Transverse colon (tissue), 4 donors: ENCODE measurements around the gene PPM1L. TPM values are rescaled to one million over a fixed set of nuclear protein-coding genes. Genes with fewer than 3 reads are reported as not detected.
A peak's percentile ranks its signal among the peaks of the same experiment; 100 is the strongest.

Source experiments
- DNase-seq: peaks from one replicate; pipeline ENCODE4 v3.0.0-alpha.2; 2019
- H3K27ac ChIP-seq, 4 donors: fragments of 200-600 bp; sonication (generic); 2 replicates each; pipeline ENCODE4 v1.5.1; 2016 to 2018; ENCODE audit warnings: inconsistent platforms in 4 of 4
- H3K27me3 ChIP-seq: fragments of 200-600 bp; sonication (generic); 2 replicates; pipeline ENCODE4 v1.5.1; 2017; ENCODE audit warnings: inconsistent platforms
- H3K36me3 ChIP-seq, 4 donors: fragments of 200-600 bp; sonication (generic); 2 replicates each; pipeline ENCODE4 v1.5.1; 2017 to 2019; ENCODE audit warnings: inconsistent platforms in 4 of 4
- H3K4me1 ChIP-seq, 4 donors: fragments of 200-600 bp; sonication (generic); 2 replicates each; pipeline ENCODE4 v1.5.1; 2017 to 2020; ENCODE audit warnings: inconsistent platforms in 4 of 4
- H3K4me3 ChIP-seq, 4 donors: fragments of 200-600 bp; sonication (generic); 1 replicate in 1 of 4; 2 replicates in 3 of 4; pipeline versions ENCODE4 v1.5.1 to v1.6.1; 2017 to 2019; ENCODE audit warnings: inconsistent platforms in 4 of 4
- H3K9me3 ChIP-seq, 2 donors: fragments of 200-600 bp; sonication (generic); 2 replicates each; pipeline ENCODE4 v1.5.1; 2017 to 2019; ENCODE audit warnings: inconsistent platforms in 2 of 2
- EP300 ChIP-seq: sonication (generic); formaldehyde crosslinking; IDR thresholded peaks from one replicate; pipeline ENCODE4 v1.6.1; 2017; ENCODE audit warnings: antibody characterized with exemption, low read depth
- POLR2A ChIP-seq: fragments of 450-650 bp; IDR thresholded peaks from one replicate; pipeline ENCODE4 v1.6.1; 2016; ENCODE audit warnings: antibody characterized with exemption, mild to moderate bottlenecking, moderate library complexity
- POLR2AphosphoS5 ChIP-seq, 3 donors: sonication (generic); formaldehyde crosslinking; IDR thresholded peaks; one replicate each; pipeline ENCODE4 v1.6.1; 2016; ENCODE audit warnings: antibody characterized with exemption in 3 of 3
- WGBS, 2 donors: methylation state at CpG; one replicate each; pipeline ENCODE4 v1.1.5; 2018; ENCODE audit warnings: low coverage in 1 of 2; 5-methylcytosine and 5-hydroxymethylcytosine counted together
- in situ Hi-C, 4 donors: fragments of 200-750 bp; cut with MboI; loops; one replicate each; pipeline versions ENCODE4 v1.15.0 to v1.15.1; 2017; ENCODE audit warnings: low sequenced_read_pairs in 3 of 4, low pct_ligation_motif_present in 1 of 4, low pct_unique_long_range_greater_than_20kb in 1 of 4
- intact Hi-C: fragments of 100-400 bp; cut with DNase I; formaldehyde crosslinking; loops from one replicate; pipeline ENCODE4 v1.15.1; 2023; ENCODE audit warnings: low total_unique reads
- total RNA-seq, 4 donors: library from RNA; depleted of rRNA; stranded (reverse); fragments of >200 nt; gene quantifications; one replicate each; pipeline ENCODE4 v1.1.0, GENCODE V29; 2016
- TF ChIP-seq, protein P1 (sequence below), 5 experiments: fragments of 200-600 bp in 3 of 5; fragments of 450-650 bp in 2 of 5; sonication (generic) in 3 of 5; IDR thresholded peaks; 1 replicate in 2 of 5; 2 replicates in 3 of 5; pipeline ENCODE4 v1.5.1; 2016 to 2017; ENCODE audit warnings: antibody characterized with exemption in 5 of 5, inconsistent platforms in 3 of 5, mild to moderate bottlenecking in 2 of 5, moderate library complexity in 1 of 5

Gene PPM1L
- total RNA-seq, 4 donors from 2014 or later, result 17.2 to 35.5 (median 25.6) TPM

GRCh38 chr3:160876643-160877042 lies 120.6 kb downstream of the PPM1L start:
- intact Hi-C loops (no loop called here), in situ Hi-C loops (no loop called here)
- WGBS, 2 donors, result 0 to 54% methylated on average over 1 to 2 of the region's 2 CpGs

GRCh38 chr3:160879859-160880258 lies 123.8 kb downstream of the PPM1L start:
- DNase-seq, result no peak
- Histone ChIP-seq H3K9me3 (peaks cover 0 to 5% of the 10 kb centered on the region in 2 donors), H3K27ac (no peak overlapping the region), H3K4me3 (no peak overlapping the region), H3K4me1 (no peaks in the 10 kb centered on the region), H3K27me3 (no peaks in the 10 kb centered on the region), H3K36me3 (no peaks in the 10 kb centered on the region)
- intact Hi-C loops, result no loop called here
- 74 to 83% methylated on average over 1 of the region's 1 CpG for WGBS, 2 donors
- TF ChIP-seq POLR2AphosphoS5 (IDR thresholded peaks at IDR 0.05) (no peak), POLR2A (no peak), EP300 (no peak)
- TF ChIP-seq, protein P1, sequence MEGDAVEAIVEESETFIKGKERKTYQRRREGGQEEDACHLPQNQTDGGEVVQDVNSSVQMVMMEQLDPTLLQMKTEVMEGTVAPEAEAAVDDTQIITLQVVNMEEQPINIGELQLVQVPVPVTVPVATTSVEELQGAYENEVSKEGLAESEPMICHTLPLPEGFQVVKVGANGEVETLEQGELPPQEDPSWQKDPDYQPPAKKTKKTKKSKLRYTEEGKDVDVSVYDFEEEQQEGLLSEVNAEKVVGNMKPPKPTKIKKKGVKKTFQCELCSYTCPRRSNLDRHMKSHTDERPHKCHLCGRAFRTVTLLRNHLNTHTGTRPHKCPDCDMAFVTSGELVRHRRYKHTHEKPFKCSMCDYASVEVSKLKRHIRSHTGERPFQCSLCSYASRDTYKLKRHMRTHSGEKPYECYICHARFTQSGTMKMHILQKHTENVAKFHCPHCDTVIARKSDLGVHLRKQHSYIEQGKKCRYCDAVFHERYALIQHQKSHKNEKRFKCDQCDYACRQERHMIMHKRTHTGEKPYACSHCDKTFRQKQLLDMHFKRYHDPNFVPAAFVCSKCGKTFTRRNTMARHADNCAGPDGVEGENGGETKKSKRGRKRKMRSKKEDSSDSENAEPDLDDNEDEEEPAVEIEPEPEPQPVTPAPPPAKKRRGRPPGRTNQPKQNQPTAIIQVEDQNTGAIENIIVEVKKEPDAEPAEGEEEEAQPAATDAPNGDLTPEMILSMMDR (IDR thresholded peaks at IDR 0.05), result no peak
- in situ Hi-C loops, result no loop called here

More at GRCh38 chr3:160876643-160877042, 120.6 kb downstream of the PPM1L start:
- no peak for TF ChIP-seq POLR2AphosphoS5 (IDR thresholded peaks at IDR 0.05)
- TF ChIP-seq, protein P1 (IDR thresholded peaks at IDR 0.05), result no peak
- no peak for TF ChIP-seq EP300
- TF ChIP-seq POLR2A, result no peak
- Histone ChIP-seq H3K4me1 (no peaks in the 10 kb centered on the region), H3K27me3 (no peaks in the 10 kb centered on the region), H3K4me3 (no peak overlapping the region), H3K27ac (no peak overlapping the region), H3K9me3 (peaks cover 0 to 5% of the 10 kb centered on the region in 2 donors), H3K36me3 (no peaks in the 10 kb centered on the region)
- DNase-seq, result no peak

DNA sequence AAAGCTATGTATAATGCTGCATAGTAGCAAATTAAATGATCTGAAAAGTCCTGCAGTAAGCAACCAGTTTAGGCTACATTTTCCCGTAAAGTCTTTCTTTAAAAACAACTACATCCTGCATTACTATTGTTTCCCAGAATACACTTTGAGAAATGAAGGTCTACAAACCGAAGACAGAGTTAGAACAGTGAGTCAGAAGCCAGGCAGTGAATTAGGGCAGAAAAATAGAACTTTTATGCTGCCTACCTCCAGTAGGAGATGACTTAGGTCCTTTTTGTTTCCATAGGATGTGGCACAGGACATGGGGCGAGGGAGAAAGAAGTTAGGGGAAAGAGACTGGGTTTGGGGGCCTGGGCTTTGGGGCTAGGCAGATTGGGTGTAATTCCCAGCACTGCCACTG lies 127.3 kb downstream of the PPM1L start:
- no peaks in the 10 kb centered on the region for H3K36me3 ChIP-seq
- H3K4me3 ChIP-seq, result no peak overlapping the region
- intact Hi-C loops, result no loop called here
- no peak for DNase-seq
- H3K27ac ChIP-seq, result no peak overlapping the region
- 90 to 91% methylated on average over 3 of the region's 3 CpGs for WGBS, 2 donors
- H3K9me3 ChIP-seq, result peaks cover 0 to under 1% of the 10 kb centered on the region in 2 donors
- no peaks in the 10 kb centered on the region for H3K27me3 ChIP-seq
- TF ChIP-seq POLR2A, result no peak
- TF ChIP-seq, protein P1 (IDR thresholded peaks at IDR 0.05), result no peak
- TF ChIP-seq POLR2AphosphoS5 (IDR thresholded peaks at IDR 0.05), result no peak
- TF ChIP-seq EP300, result no peak
- in situ Hi-C loops, result no loop called here
- H3K4me1 ChIP-seq, result no peaks in the 10 kb centered on the region

DNA sequence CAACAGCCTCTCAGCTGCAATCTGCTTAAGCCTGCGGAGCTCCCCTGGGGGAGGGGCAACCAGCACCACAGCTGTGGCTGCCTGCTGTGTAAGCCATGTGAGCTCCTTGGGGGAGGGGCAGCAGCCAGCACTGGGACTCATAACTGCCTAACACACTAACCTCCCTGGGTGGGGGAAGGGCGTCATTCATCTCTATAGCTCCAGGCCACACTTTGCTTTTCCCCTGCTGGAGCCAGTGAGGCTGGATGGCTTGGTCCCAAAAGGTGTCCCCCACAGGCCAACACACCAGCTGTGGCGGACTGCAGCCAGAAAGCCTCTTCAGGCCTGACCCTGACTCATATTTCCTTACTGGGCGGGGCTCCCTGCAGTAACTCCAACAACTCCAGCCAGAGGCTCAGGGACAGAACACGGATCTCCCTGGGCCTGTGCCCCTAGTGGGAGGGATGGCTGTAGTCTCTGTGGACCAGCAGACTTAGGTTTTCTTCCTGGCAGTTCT lies 129.8 kb downstream of the PPM1L start:
- no peak overlapping the region for H3K27ac ChIP-seq
- H3K36me3 ChIP-seq, result no peaks in the 10 kb centered on the region
- TF ChIP-seq, protein P1 (IDR thresholded peaks at IDR 0.05), result no peak
- TF ChIP-seq EP300 (no peak), POLR2A (no peak), POLR2AphosphoS5 (IDR thresholded peaks at IDR 0.05) (no peak)
- no peaks in the 10 kb centered on the region for H3K27me3 ChIP-seq
- intact Hi-C loops (no loop called here), in situ Hi-C loops (no loop called here)
- peak; percentile 74 for DNase-seq
- no peaks in the 10 kb centered on the region for H3K4me1 ChIP-seq
- no peaks in the 10 kb centered on the region for H3K9me3 ChIP-seq
- WGBS, 2 donors, result 34% methylated on average over 4 of the region's 5 CpGs; no CpG with 5 or more reads in 1 of the 2 donors
- H3K4me3 ChIP-seq, result no peak overlapping the region
